Lower leg skin (tissue), 4 donors: ENCODE measurements around the gene MAP3K14. TPM values are rescaled to one million over a fixed set of nuclear protein-coding genes. Genes with fewer than 3 reads are reported as not detected.

Experiments used
- DNase-seq, 2 donors: peaks; one replicate each; pipeline ENCODE4 v3.0.0-alpha.2; 2019; ENCODE audit warnings: low spot score in 2 of 2
- H3K4me3 ChIP-seq: fragments of 200-600 bp; sonication (generic); 2 replicates; pipeline ENCODE4 v1.5.1; 2017; ENCODE audit warnings: mild to moderate bottlenecking, low read depth; ENCODE audit not compliant: poor library complexity, severe bottlenecking
- POLR2A ChIP-seq, 2 donors: fragments of 450-650 bp; IDR thresholded peaks; one replicate each; pipeline ENCODE4 v1.6.1; 2016 to 2017; ENCODE audit warnings: antibody characterized with exemption in 2 of 2, mild to moderate bottlenecking in 1 of 2, moderate library complexity in 1 of 2
- WGBS, 2 donors: methylation state at CpG; one replicate each; pipeline ENCODE4 v1.1.5; 2018; 5-methylcytosine and 5-hydroxymethylcytosine counted together
- intact Hi-C: fragments of 100-400 bp; cut with DNase I; formaldehyde crosslinking; loops from one replicate; pipeline ENCODE4 v1.15.0; 2023; ENCODE audit warnings: low total_unique reads
- total RNA-seq, 4 donors: library from RNA; depleted of rRNA; stranded (reverse); fragments of >200 nt; gene quantifications; one replicate each; pipeline ENCODE4 v1.1.0, GENCODE V29; 2016
- TF ChIP-seq, protein P1 (sequence below), 3 donors: fragments of 450-650 bp; IDR thresholded peaks; one replicate each; pipeline ENCODE4 v1.5.1; 2016; ENCODE audit warnings: antibody characterized with exemption in 3 of 3, mild to moderate bottlenecking in 3 of 3, moderate library complexity in 2 of 3

The MAP3K14 gene
- total RNA-seq, 4 donors from 2014 or later: 8.1 to 13.0 (median 11.0) TPM

DNA sequence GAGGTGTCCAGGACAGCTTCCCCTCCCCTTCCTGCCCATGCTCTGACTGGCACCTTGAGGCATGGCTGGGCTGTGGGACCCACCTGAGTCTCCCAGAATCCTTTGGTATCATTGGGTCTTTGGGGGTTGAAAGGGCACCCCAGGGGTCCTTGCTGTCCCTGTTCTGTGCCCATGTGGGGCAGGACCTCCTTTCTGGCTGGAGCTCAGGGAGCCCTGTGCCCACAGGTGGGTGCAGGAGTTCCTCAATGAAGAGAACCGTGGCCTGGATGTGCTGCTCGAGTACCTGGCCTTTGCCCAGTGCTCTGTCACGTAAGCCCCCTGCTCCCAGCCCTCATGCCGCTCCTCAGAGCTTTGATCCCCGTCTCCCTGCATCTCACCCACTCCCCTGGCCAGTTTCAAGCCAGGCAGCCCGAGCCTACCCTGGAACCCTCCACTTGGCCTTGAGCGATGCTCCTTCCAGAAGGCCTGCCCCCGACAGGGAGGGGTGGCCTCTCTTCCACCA lies 83.3 kb downstream of the MAP3K14 start:
- no peak overlapping the region for H3K4me3 ChIP-seq
- TF ChIP-seq POLR2A (IDR thresholded peaks at IDR 0.05): no peak
- TF ChIP-seq, protein P1, sequence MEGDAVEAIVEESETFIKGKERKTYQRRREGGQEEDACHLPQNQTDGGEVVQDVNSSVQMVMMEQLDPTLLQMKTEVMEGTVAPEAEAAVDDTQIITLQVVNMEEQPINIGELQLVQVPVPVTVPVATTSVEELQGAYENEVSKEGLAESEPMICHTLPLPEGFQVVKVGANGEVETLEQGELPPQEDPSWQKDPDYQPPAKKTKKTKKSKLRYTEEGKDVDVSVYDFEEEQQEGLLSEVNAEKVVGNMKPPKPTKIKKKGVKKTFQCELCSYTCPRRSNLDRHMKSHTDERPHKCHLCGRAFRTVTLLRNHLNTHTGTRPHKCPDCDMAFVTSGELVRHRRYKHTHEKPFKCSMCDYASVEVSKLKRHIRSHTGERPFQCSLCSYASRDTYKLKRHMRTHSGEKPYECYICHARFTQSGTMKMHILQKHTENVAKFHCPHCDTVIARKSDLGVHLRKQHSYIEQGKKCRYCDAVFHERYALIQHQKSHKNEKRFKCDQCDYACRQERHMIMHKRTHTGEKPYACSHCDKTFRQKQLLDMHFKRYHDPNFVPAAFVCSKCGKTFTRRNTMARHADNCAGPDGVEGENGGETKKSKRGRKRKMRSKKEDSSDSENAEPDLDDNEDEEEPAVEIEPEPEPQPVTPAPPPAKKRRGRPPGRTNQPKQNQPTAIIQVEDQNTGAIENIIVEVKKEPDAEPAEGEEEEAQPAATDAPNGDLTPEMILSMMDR (IDR thresholded peaks at IDR 0.05): no peak
- intact Hi-C loops: no loop called here
- WGBS, 2 donors: 84 to 86% methylated on average over 8 of the region's 8 CpGs
- no peak for DNase-seq

DNA sequence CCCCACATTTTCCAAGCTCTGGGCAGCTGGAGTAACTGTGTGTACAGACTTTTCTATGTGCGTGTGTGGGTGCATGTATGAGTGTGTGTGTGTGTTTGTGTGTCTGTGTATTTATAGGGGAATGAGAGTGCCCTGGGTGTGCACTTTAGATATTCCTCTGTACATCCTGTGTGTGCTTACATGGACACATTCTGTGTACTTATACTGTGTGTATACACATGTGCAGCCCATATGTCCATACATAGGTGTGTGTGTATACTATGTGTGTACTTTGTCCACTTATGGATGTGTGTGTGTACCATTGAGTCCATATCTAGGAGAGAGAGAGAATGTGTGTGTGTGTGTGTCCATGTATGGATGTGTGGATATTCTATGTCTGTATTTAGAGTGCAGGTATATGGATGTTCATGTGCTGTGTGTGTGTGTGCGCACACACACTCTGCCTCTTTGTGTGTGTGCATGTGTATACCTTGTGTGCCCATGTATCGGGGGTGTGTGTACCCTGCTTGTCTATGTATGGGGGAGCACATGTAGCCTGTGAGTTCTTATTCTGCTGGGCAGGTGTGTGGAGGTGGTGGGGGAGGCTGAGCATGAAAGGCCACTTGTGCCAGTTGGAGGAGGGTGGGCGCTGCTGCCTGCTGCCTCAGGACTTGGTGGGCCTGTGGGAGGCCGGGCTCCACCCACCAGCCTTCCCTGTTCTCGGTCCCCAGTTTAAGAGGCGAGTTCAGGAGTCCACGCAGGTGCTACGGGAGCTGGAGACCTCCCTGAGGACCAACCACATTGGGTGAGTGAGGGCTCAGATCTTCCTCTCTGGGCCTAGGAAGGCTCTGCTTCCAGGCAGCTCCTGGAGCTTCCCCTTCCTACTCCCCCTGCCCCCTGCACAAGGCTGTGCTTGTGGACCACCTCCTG lies 84.1 kb downstream of the MAP3K14 start:
- H3K4me3 ChIP-seq: no peak overlapping the region
- peak in 1 of 2 donors; percentile 82 for DNase-seq
- 91 to 92% methylated on average over 9 of the region's 9 CpGs for WGBS, 2 donors
- intact Hi-C loops: no loop called here
- TF ChIP-seq POLR2A (IDR thresholded peaks at IDR 0.05): no peak
- TF ChIP-seq, protein P1 (IDR thresholded peaks at IDR 0.05): no peak

DNA sequence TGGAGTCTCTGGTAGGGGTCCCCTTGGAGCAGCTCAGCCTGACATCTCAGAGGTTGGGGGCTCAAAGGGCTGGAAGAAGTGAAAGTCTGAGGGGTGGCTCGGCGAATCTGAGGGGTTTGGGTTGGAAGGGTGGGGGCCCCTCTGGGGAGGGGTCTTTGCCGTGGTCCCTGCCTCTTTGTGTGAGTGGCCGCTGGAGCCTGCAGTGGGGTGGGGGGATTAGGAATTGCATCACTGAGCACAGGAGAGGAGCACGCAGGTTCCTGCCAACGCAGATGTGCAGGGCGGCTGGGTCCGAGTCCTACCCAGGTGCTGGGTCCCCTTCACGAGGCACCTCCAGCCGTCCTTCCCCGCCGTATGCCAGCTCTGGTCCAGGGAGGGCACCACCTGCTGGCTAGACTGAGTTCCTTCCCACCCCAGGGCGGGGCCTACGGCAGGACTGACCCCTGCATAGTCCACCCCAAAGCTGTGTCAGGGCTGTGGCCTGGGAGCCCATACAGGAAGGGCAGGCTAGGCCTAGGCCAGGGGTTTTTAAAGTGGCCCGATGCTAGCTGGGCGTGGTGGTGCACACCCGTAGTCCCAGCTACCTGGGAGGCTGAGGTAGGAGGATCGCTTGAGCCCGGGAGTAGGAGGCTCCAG lies 85.2 kb downstream of the MAP3K14 start:
- no peak overlapping the region for H3K4me3 ChIP-seq
- peak in 1 of 2 donors; percentile 84 for DNase-seq
- 77 to 88% methylated on average over 18 to 19 of the region's 19 CpGs for WGBS, 2 donors
- intact Hi-C loops: no loop called here
- TF ChIP-seq, protein P1 (IDR thresholded peaks at IDR 0.05): no peak
- TF ChIP-seq POLR2A (IDR thresholded peaks at IDR 0.05): no peak

DNA sequence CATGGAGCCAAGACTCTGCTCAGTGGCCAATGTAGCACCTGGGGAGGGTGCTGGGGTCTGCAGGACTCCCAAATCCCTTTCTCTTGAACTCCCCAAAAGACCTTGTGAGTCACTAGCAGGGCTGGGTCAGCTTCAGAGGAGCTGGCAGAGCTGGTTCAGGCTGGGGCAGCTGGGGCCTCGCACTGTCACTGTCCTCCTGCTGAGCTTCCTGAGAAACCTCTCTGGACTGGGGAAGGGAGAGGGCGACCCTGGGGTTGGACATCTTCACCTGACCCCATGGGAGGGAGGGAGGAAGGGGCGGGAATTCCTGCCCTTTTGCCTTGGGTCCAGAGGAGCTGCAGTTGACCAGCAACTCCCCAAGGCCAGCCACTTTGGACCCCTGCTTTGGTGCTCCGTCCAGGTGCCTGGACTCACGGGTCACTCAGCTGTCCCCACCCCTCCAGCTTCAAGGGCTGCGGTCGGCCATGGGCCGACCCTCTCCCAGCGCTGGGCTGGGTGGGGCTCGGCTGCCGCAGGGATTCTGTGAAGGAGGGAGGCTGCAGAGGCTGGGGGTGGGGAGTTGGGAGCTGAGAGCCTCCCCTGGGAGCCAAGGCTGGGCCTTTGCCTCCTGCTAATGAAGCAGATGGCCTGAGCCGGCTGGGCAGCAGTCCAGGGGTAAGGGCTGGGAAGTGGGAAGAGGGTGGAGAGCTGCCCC lies 85.9 kb downstream of the MAP3K14 start:
- no peak overlapping the region for H3K4me3 ChIP-seq
- TF ChIP-seq, protein P1 (IDR thresholded peaks at IDR 0.05): no peak
- no peak for TF ChIP-seq POLR2A (IDR thresholded peaks at IDR 0.05)
- WGBS, 2 donors: 49 to 58% methylated on average over 5 to 12 of the region's 12 CpGs
- DNase-seq: peak in 1 of 2 donors; percentile 86
- intact Hi-C loops: no loop called here

DNA sequence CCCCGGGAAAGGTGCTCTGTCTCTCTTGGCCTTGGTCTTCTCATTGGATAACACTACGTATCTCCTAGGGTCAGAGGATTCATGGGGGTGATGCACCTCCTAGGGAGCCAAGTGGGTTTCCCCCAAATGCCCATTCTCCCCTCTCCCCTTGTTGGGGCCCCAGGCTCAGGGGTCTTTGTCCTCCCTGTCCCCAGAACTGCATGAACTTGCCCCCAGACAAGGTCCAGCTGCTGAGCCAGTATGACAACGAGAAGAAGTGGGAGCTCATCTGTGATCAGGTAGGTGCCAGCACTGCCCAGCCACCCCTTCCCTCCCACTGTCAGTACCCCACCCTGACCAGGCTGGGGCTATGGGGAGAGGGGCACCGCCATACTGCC lies 86.4 kb downstream of the MAP3K14 start:
- WGBS, 2 donors: 67 to 80% methylated on average over 3 to 4 of the region's 4 CpGs
- intact Hi-C loops: no loop called here
- peak in 1 of 2 donors; percentile 85 for DNase-seq
- H3K4me3 ChIP-seq: no peak overlapping the region
- TF ChIP-seq, protein P1 (IDR thresholded peaks at IDR 0.05): no peak
- no peak for TF ChIP-seq POLR2A (IDR thresholded peaks at IDR 0.05)
